ENCODE measurements around the gene IRF2.

- no peak for TF ChIP-seq EZH2 (IDR thresholded peaks at IDR 0.05; ENCODE audit: insufficient read depth, poor library complexity, severe bottlenecking)
- TF ChIP-seq EZH2phosphoT487 (IDR thresholded peaks at IDR 0.05; ENCODE audit: insufficient read depth, low read depth), result no peak
Measured at GRCh38 chr4:184479516-184479950, 5.2 kb upstream of the IRF2 start.

Data from GM23248 (cell line).